Glomerular endothelial cell (primary cell): Measurements from ENCODE around the gene YPEL2. TPM values are rescaled to one million over a fixed set of nuclear protein-coding genes. Genes with fewer than 3 reads are reported as not detected.
"Not testable (repeated sequence)": the region's sequence is repeated elsewhere in the genome, so short reads cannot be mapped to it uniquely, and the experiment has no call there.

Experiments used
- DNase-seq: peaks from one replicate; pipeline ENCODE4 v3.0.0-alpha.2; 2011; ENCODE audit warnings: low read depth, low spot score; ENCODE audit errors: extremely low read depth
- total RNA-seq: library from RNA; depleted of rRNA; stranded (reverse); fragments of >200 nt; gene quantifications from 2 replicates; pipeline ENCODE4 v1.2.3, GENCODE V29; 2015

YPEL2 gene
- total RNA-seq, 1 donor from 2014 or later: 76.7 TPM

GRCh38 chr17:59372138-59372751, 40.8 kb downstream of the YPEL2 start:
- no peak for DNase-seq

- no peak for DNase-seq
Measured at GRCh38 chr17:59373882-59374495, 42.5 kb downstream of the YPEL2 start.

- DNase-seq: no peak
Measured at GRCh38 chr17:59374612-59375011, 43.2 kb downstream of the YPEL2 start.

GRCh38 chr17:59375857-59376256, 44.4 kb downstream of the YPEL2 start:
- DNase-seq: no peak

GRCh38 chr17:59376506-59376905, 45.1 kb downstream of the YPEL2 start:
- no peak for DNase-seq

GRCh38 chr17:59377410-59377809, 46.0 kb downstream of the YPEL2 start:
- no peak for DNase-seq

GRCh38 chr17:59378675-59379074, 47.2 kb downstream of the YPEL2 start:
- DNase-seq: no peak

GRCh38 chr17:59380474-59380873, 49.0 kb downstream of the YPEL2 start:
- no peak for DNase-seq

- DNase-seq: no peak
Measured at GRCh38 chr17:59381716-59382570, 50.5 kb downstream of the YPEL2 start.

GRCh38 chr17:59383893-59384292, 52.4 kb downstream of the YPEL2 start:
- no peak for DNase-seq

- DNase-seq: no peak
Measured at GRCh38 chr17:59387351-59388068, 56.1 kb downstream of the YPEL2 start.

- no peak for DNase-seq
Measured at GRCh38 chr17:59388069-59388556, 56.7 kb downstream of the YPEL2 start.

- DNase-seq: no peak
Measured at GRCh38 chr17:59389066-59389465, 57.6 kb downstream of the YPEL2 start.

GRCh38 chr17:59391021-59391420, 59.6 kb downstream of the YPEL2 start:
- no peak for DNase-seq

- DNase-seq: no peak
Measured at GRCh38 chr17:59392973-59393679, 61.7 kb downstream of the YPEL2 start.

GRCh38 chr17:59393742-59394410, 62.4 kb downstream of the YPEL2 start:
- not testable (repeated sequence) for DNase-seq

- DNase-seq: no peak
Measured at GRCh38 chr17:59396134-59396826, 64.8 kb downstream of the YPEL2 start.

- DNase-seq: no peak
Measured at GRCh38 chr17:59397316-59398073, 66.0 kb downstream of the YPEL2 start.
